ENCODE data around the gene OGFOD1. TPM values are rescaled to one million over a fixed set of nuclear protein-coding genes. Genes with fewer than 3 reads are reported as not detected.
A peak's percentile ranks its signal among the peaks of the same experiment; 100 is the strongest.

The OGFOD1 gene
- total and polyA plus RNA-seq, 2 of the 13 experiments (the other 11 are each of a cell fraction or from before 2014, with no cell fraction given): 35.2 to 81.3 TPM

- no peak for ATAC-seq
- WGBS (ENCODE audit: low lambda C conversion rate): 99% methylated on average over 5 of the region's 5 CpGs
- H3K27ac ChIP-seq (ENCODE audit: extremely low read length, insufficient read depth, low read length): no peak overlapping the region
- no peaks in the 10 kb centered on the region for H3K9me3 ChIP-seq (ENCODE audit: low read length)
- no peak for TF ChIP-seq NR3C1 (CRISPR knock-in tag; IDR thresholded peaks at IDR 0.05)
- no peak for TF ChIP-seq GATAD1 (CRISPR knock-in tag; IDR thresholded peaks at IDR 0.05)
- 0 out of 2 replicates have a peak, but pooled peaks have one; percentile 28 for TF ChIP-seq ZFP91 (CRISPR knock-in tag; IDR thresholded peaks at IDR 0.05; ENCODE audit: borderline replicate concordance)
- H3K27me3 ChIP-seq (ENCODE audit: control insufficient read depth in 1 of 2, insufficient read depth in 2 of 2, low read length in 2 of 2): no peaks in the 10 kb centered on the region
- BruUV-seq (replicated peaks): no TSS peak
- ChIA-PET POLR2A (no interaction called here), CTCF (ENCODE audit: low intra/inter-chr PET ratio, low total read pairs) (no interaction called here)
- H3K4me2 ChIP-seq (ENCODE audit: low read depth, low read length): no peak overlapping the region
- no peak overlapping the region for H3K9ac ChIP-seq (ENCODE audit: insufficient read depth, low read depth, low read length)
- peaks cover 14 to 65% of the 10 kb centered on the region in 2 experiments for H3K36me3 ChIP-seq (replicated peaks in 1 of 2; ENCODE audit: control insufficient read depth in 1 of 2, insufficient read depth in 2 of 2, low read length in 2 of 2)
- intact Hi-C loops (cut with micrococcal nuclease; ENCODE audit: unreplicated experiment): no loop called here
- H3K4me1 ChIP-seq (ENCODE audit: insufficient read depth, low read length): peaks cover 24% of the 10 kb centered on the region
- H4K20me1 ChIP-seq (ENCODE audit: insufficient read depth, low read length): no peaks in the 10 kb centered on the region
- DNase-seq (ENCODE audit: low spot score): no peak
- in situ Hi-C loops (cut with HindIII; ENCODE audit: extremely low pct_ligation_motif_present, low pct_unique_long_range_greater_than_20kb): no loop called here
- no peak overlapping the region for H3K4me3 ChIP-seq (replicated peaks in 1 of 3; ENCODE audit: insufficient read depth in 1 of 3, low read depth in 2 of 3, low read length in 3 of 3)
- peaks cover 21% of the 10 kb centered on the region for H3K79me2 ChIP-seq (ENCODE audit: insufficient read depth, low read length)
- FAIRE-seq: no peak
- H2AFZ ChIP-seq (ENCODE audit: low read length): no peak overlapping the region
Observed at GRCh38 chr16:56411123-56411522, 40.2 kb upstream of the OGFOD1 start.

- peaks cover 24% of the 10 kb centered on the region for H3K4me1 ChIP-seq (ENCODE audit: insufficient read depth, low read length)
- H3K27me3 ChIP-seq (ENCODE audit: control insufficient read depth in 1 of 2, insufficient read depth in 2 of 2, low read length in 2 of 2): no peaks in the 10 kb centered on the region
- peaks cover 26% of the 10 kb centered on the region for H3K79me2 ChIP-seq (ENCODE audit: insufficient read depth, low read length)
- no peak overlapping the region for H3K4me3 ChIP-seq (replicated peaks in 1 of 3; ENCODE audit: insufficient read depth in 1 of 3, low read depth in 2 of 3, low read length in 3 of 3)
- H2AFZ ChIP-seq (ENCODE audit: low read length): no peak overlapping the region
- no peak overlapping the region for H3K4me2 ChIP-seq (ENCODE audit: low read depth, low read length)
- no peak for DNase-seq (ENCODE audit: low spot score)
- H3K9me3 ChIP-seq (ENCODE audit: low read length): no peaks in the 10 kb centered on the region
- TF ChIP-seq ZNF589 (CRISPR knock-in tag; conservative IDR thresholded peaks at IDR 0.05): no peak
- TF ChIP-seq CEBPB (IDR thresholded peaks at IDR 0.05; ENCODE audit: borderline replicate concordance, low read depth, low read length): peak; percentile 60; the same call in 1 of the 2 replicates
- intact Hi-C loops (cut with micrococcal nuclease; ENCODE audit: unreplicated experiment) (no loop called here), in situ Hi-C loops (cut with HindIII; ENCODE audit: extremely low pct_ligation_motif_present, low pct_unique_long_range_greater_than_20kb) (no loop called here)
- POLR2A ChIA-PET: no interaction called here
- H3K27ac ChIP-seq (ENCODE audit: extremely low read length, insufficient read depth, low read length): no peak overlapping the region
- FAIRE-seq: no peak
- no peak overlapping the region for H3K9ac ChIP-seq (ENCODE audit: insufficient read depth, low read depth, low read length)
- peaks cover 14 to 65% of the 10 kb centered on the region in 2 experiments for H3K36me3 ChIP-seq (replicated peaks in 1 of 2; ENCODE audit: control insufficient read depth in 1 of 2, insufficient read depth in 2 of 2, low read length in 2 of 2)
- CTCF ChIA-PET (ENCODE audit: low intra/inter-chr PET ratio, low total read pairs): no interaction called here
- ATAC-seq: no peak
- no TSS peak for BruUV-seq (replicated peaks)
- 96% methylated on average over 2 of the region's 2 CpGs for WGBS (ENCODE audit: low lambda C conversion rate)
- no peaks in the 10 kb centered on the region for H4K20me1 ChIP-seq (ENCODE audit: insufficient read depth, low read length)
Observed at GRCh38 chr16:56411624-56412023, 39.7 kb upstream of the OGFOD1 start.

Measured in HepG2 (cell line).